Liver (tissue), 9 donors: ENCODE data around the gene GPR156. TPM values are rescaled to one million over a fixed set of nuclear protein-coding genes. Genes with fewer than 3 reads are reported as not detected.

Experiments used
- DNase-seq: peaks from one replicate; pipeline ENCODE4 v3.0.0-alpha.2; 2017; ENCODE audit warnings: low spot score
- H3K27ac ChIP-seq, 2 donors: one replicate each; pipeline ENCODE4 v1.7.0; 2013; ENCODE audit warnings: inconsistent platforms in 2 of 2, low read length in 2 of 2, control low read depth in 1 of 2, low read depth in 1 of 2, mild to moderate bottlenecking in 1 of 2
- H3K27me3 ChIP-seq, 4 donors: one replicate each; pipeline versions ENCODE4 v1.6.1 to v1.7.0; 2013; ENCODE audit warnings: low read length in 3 of 4, inconsistent platforms in 1 of 4, mild to moderate bottlenecking in 1 of 4, moderate library complexity in 1 of 4; ENCODE audit not compliant: control insufficient read depth in 4 of 4, insufficient read depth in 4 of 4
- H3K36me3 ChIP-seq, 4 donors: one replicate each; pipeline versions ENCODE4 v1.6.1 to v1.7.0; 2013; ENCODE audit warnings: low read length in 3 of 4, mild to moderate bottlenecking in 3 of 4, low read depth in 1 of 4, moderate library complexity in 1 of 4; ENCODE audit not compliant: control insufficient read depth in 4 of 4, insufficient read depth in 3 of 4
- H3K4me1 ChIP-seq, 4 donors: one replicate each; pipeline versions ENCODE4 v1.6.1 to v1.7.0; 2013; ENCODE audit warnings: low read length in 3 of 4, mild to moderate bottlenecking in 3 of 4, moderate library complexity in 1 of 4; ENCODE audit not compliant: control insufficient read depth in 4 of 4, insufficient read depth in 4 of 4
- H3K4me3 ChIP-seq, 3 donors: one replicate each; pipeline versions ENCODE4 v1.6.1 to v1.7.0; 2013; ENCODE audit warnings: low read length in 3 of 3, control low read depth in 1 of 3, low read depth in 1 of 3, mild to moderate bottlenecking in 1 of 3
- H3K9ac ChIP-seq, 2 donors: one replicate each; pipeline ENCODE4 v1.7.0; 2013; ENCODE audit warnings: low read length in 2 of 2, mild to moderate bottlenecking in 2 of 2, moderate library complexity in 2 of 2, control low read depth in 1 of 2, low read depth in 1 of 2
- H3K9me3 ChIP-seq, 4 donors: one replicate each; pipeline versions ENCODE4 v1.6.1 to v1.7.0; 2013; ENCODE audit warnings: low read length in 3 of 4; ENCODE audit not compliant: control insufficient read depth in 4 of 4
- EGR1 ChIP-seq, 2 donors: IDR thresholded peaks; 2 replicates each; pipeline ENCODE4 v1.6.1; 2016 to 2018; ENCODE audit warnings: antibody characterized with exemption in 2 of 2, low read depth in 2 of 2
- FOXA1 ChIP-seq: IDR thresholded peaks from 2 replicates; pipeline ENCODE4 v1.6.1; 2016; ENCODE audit warnings: antibody characterized with exemption
- FOXA2 ChIP-seq: IDR thresholded peaks from 2 replicates; pipeline ENCODE4 v1.6.1; 2016; ENCODE audit warnings: antibody characterized with exemption
- GABPA ChIP-seq, 2 donors: IDR thresholded peaks in 1 of 2; conservative IDR thresholded peaks in 1 of 2; 2 replicates each; pipeline ENCODE4 v1.6.1; 2016; ENCODE audit warnings: antibody characterized with exemption in 2 of 2, mild to moderate bottlenecking in 1 of 2, moderate library complexity in 1 of 2
- HNF4A ChIP-seq, 2 donors: conservative IDR thresholded peaks; 2 replicates each; pipeline ENCODE4 v1.6.1; 2016; ENCODE audit warnings: antibody characterized with exemption in 2 of 2, mild to moderate bottlenecking in 2 of 2
- HNF4G ChIP-seq: IDR thresholded peaks from 2 replicates; pipeline ENCODE4 v1.6.1; 2016; ENCODE audit warnings: antibody characterized with exemption
- JUND ChIP-seq, 2 donors: IDR thresholded peaks; 2 replicates each; pipeline ENCODE4 v1.6.1; 2016; ENCODE audit warnings: antibody characterized with exemption in 2 of 2
- NR2F2 ChIP-seq: IDR thresholded peaks from 2 replicates; pipeline ENCODE4 v1.6.1; 2016; ENCODE audit warnings: antibody characterized with exemption
- RAD21 ChIP-seq, 2 donors: IDR thresholded peaks; 2 replicates each; pipeline ENCODE4 v1.6.1; 2016; ENCODE audit warnings: antibody characterized with exemption in 2 of 2, mild to moderate bottlenecking in 2 of 2
- RXRA ChIP-seq, 2 donors: IDR thresholded peaks; 2 replicates each; pipeline ENCODE4 v1.6.1; 2017 to 2018; ENCODE audit warnings: antibody characterized with exemption in 2 of 2, mild to moderate bottlenecking in 1 of 2
- SP1 ChIP-seq: IDR thresholded peaks from 2 replicates; pipeline ENCODE4 v1.6.1; 2018; ENCODE audit warnings: antibody characterized with exemption, mild to moderate bottlenecking
- TAF1 ChIP-seq: conservative IDR thresholded peaks from 2 replicates; pipeline ENCODE4 v1.6.1; 2016; ENCODE audit warnings: antibody characterized with exemption, mild to moderate bottlenecking
- YY1 ChIP-seq: IDR thresholded peaks from 2 replicates; pipeline ENCODE4 v1.6.1; 2016; ENCODE audit warnings: antibody characterized with exemption, mild to moderate bottlenecking
- WGBS: extraction: QIAGEN DNeasy Blood & Tissue Kit; methylation state at CpG from one replicate; pipeline ENCODE4 v1.1.7; 2013; 5-methylcytosine and 5-hydroxymethylcytosine counted together
- polyA plus RNA-seq, 2 donors: library from polyadenylated mRNA; stranded (reverse) in 1 of 2; unstranded in 1 of 2; fragments of 200-250 nt in 1 of 2; fragments of >200 nt in 1 of 2; fragmentation: Nextera tagmentation in 1 of 2; extraction: Ambion mirVana in 1 of 2; gene quantifications; one replicate each; pipeline versions ENCODE4 v1.2.1 to v1.2.3, GENCODE V29; 2013 to 2015
- total RNA-seq, 2 donors: library from RNA; depleted of rRNA; stranded (reverse); fragments of >200 nt; gene quantifications; one replicate each; pipeline ENCODE4 v1.2.3, GENCODE V29; 2014
- TF ChIP-seq, protein P1 (sequence below): IDR thresholded peaks from 2 replicates; pipeline ENCODE4 v1.6.1; 2016; ENCODE audit warnings: antibody characterized with exemption
- TF ChIP-seq, protein P2 (sequence below): fragments of 150-350 bp; IDR thresholded peaks from 2 replicates; pipeline ENCODE4 v1.5.1; 2017; ENCODE audit warnings: improper control_type of control experiment, low read depth, low read length; ENCODE audit not compliant: missing input control
- TF ChIP-seq, protein P3 (sequence below): IDR thresholded peaks from 2 replicates; pipeline ENCODE4 v1.6.1; 2016; ENCODE audit warnings: antibody characterized with exemption
- TF ChIP-seq, protein P4 (sequence below): IDR thresholded peaks from 2 replicates; pipeline ENCODE4 v1.6.1; 2016; ENCODE audit warnings: antibody characterized with exemption
- TF ChIP-seq, protein P5 (sequence below): IDR thresholded peaks from 2 replicates; pipeline ENCODE4 v1.6.1; 2016; ENCODE audit warnings: antibody characterized with exemption, mild to moderate bottlenecking
- donor health status: healthy.
- donor health status: healthy.
- donor health status: healthy.
- donor health status: healthy.
- donor health status: healthy.

GPR156 gene
- total and polyA plus RNA-seq, 4 donors, result 0.02 to 0.17 (median 0.09) TPM; not detected in 1

DNA sequence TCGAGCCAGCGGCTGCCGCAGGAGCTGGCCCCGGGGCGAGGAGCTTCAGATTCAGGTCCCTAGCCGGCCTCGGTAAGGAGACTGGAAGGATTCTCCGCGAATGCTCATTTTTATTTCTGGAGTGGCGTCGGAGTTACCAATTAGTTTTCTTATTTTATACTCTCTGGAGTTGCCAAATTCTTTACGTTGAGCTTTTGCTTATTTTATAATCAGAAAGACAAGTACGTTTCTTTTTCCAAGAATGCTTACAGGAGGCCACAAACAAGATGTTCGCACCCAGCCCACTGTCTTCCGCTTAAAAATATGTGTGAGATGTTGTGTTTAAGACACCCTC lies 453 bp upstream of the GPR156 start:
- peaks cover 0 to 3% (median 0%) of the 10 kb centered on the region in 4 donors for H3K9me3 ChIP-seq
- WGBS, result 53% methylated on average over 15 of the region's 15 CpGs
- H3K4me3 ChIP-seq, result peak overlapping the region in 1 of 3 donors; percentile 51
- H3K27ac ChIP-seq, result no peak overlapping the region
- TF ChIP-seq EGR1 (IDR thresholded peaks at IDR 0.05; ENCODE audit: low read depth in 2 of 2), result no peak
- H3K4me1 ChIP-seq, result peaks cover 4 to 6% (median 4%) of the 10 kb centered on the region in 4 donors
- peaks cover 0 to 15% (median 0%) of the 10 kb centered on the region in 4 donors for H3K27me3 ChIP-seq
- no peak for DNase-seq
- H3K36me3 ChIP-seq, result no peaks in the 10 kb centered on the region
- no peak overlapping the region for H3K9ac ChIP-seq

DNA sequence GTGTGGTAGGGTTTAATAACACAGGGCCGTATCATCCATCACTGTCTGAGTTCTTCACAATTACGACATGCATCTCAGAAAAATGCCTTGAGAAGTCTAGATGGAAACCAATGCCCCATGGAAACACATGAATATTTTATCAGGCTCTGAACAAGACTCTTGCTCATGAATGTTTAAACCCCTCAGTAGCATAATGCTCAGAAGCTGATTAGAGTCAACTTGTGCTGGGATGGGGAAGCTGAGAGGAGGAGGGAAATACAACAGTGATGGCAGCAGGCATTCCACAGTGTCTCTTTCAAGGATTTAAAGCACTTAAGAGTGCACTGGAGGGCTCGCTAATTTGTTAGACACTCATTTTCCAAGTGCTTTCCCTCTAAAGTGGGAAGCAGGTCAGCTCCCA lies 3.8 kb downstream of the GPR156 start:
- Histone ChIP-seq H3K9ac (no peak overlapping the region), H3K27ac (no peak overlapping the region), H3K4me1 (peaks cover 4 to 6% (median 4%) of the 10 kb centered on the region in 4 donors), H3K4me3 (no peak overlapping the region), H3K36me3 (no peaks in the 10 kb centered on the region), H3K9me3 (peaks cover 0 to 3% (median 0%) of the 10 kb centered on the region in 4 donors), H3K27me3 (peaks cover 0 to 9% (median 4%) of the 10 kb centered on the region in 4 donors)
- 95% methylated on average over 3 of the region's 3 CpGs for WGBS
- no peak for DNase-seq
- TF ChIP-seq HNF4G, result no peak
- TF ChIP-seq, protein P1, sequence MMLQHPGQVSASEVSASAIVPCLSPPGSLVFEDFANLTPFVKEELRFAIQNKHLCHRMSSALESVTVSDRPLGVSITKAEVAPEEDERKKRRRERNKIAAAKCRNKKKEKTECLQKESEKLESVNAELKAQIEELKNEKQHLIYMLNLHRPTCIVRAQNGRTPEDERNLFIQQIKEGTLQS, result no peak
- no peak for TF ChIP-seq YY1
- no peak for TF ChIP-seq TAF1
- TF ChIP-seq, protein P2, sequence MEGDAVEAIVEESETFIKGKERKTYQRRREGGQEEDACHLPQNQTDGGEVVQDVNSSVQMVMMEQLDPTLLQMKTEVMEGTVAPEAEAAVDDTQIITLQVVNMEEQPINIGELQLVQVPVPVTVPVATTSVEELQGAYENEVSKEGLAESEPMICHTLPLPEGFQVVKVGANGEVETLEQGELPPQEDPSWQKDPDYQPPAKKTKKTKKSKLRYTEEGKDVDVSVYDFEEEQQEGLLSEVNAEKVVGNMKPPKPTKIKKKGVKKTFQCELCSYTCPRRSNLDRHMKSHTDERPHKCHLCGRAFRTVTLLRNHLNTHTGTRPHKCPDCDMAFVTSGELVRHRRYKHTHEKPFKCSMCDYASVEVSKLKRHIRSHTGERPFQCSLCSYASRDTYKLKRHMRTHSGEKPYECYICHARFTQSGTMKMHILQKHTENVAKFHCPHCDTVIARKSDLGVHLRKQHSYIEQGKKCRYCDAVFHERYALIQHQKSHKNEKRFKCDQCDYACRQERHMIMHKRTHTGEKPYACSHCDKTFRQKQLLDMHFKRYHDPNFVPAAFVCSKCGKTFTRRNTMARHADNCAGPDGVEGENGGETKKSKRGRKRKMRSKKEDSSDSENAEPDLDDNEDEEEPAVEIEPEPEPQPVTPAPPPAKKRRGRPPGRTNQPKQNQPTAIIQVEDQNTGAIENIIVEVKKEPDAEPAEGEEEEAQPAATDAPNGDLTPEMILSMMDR, result no peak
- TF ChIP-seq, protein P3, sequence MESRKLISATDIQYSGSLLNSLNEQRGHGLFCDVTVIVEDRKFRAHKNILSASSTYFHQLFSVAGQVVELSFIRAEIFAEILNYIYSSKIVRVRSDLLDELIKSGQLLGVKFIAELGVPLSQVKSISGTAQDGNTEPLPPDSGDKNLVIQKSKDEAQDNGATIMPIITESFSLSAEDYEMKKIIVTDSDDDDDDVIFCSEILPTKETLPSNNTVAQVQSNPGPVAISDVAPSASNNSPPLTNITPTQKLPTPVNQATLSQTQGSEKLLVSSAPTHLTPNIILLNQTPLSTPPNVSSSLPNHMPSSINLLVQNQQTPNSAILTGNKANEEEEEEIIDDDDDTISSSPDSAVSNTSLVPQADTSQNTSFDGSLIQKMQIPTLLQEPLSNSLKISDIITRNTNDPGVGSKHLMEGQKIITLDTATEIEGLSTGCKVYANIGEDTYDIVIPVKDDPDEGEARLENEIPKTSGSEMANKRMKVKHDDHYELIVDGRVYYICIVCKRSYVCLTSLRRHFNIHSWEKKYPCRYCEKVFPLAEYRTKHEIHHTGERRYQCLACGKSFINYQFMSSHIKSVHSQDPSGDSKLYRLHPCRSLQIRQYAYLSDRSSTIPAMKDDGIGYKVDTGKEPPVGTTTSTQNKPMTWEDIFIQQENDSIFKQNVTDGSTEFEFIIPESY, result no peak
- no peak for TF ChIP-seq JUND (IDR thresholded peaks at IDR 0.05)
- TF ChIP-seq, protein P4, sequence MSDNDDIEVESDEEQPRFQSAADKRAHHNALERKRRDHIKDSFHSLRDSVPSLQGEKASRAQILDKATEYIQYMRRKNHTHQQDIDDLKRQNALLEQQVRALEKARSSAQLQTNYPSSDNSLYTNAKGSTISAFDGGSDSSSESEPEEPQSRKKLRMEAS, result no peak
- TF ChIP-seq GABPA (IDR thresholded peaks at IDR 0.05 in 1 of 2, conservative IDR thresholded peaks at IDR 0.05 in 1 of 2), result no peak
- no peak for TF ChIP-seq FOXA2
- TF ChIP-seq FOXA1, result no peak
- no peak for TF ChIP-seq RAD21 (IDR thresholded peaks at IDR 0.05)
- no peak for TF ChIP-seq RXRA (IDR thresholded peaks at IDR 0.05)
- no peak for TF ChIP-seq NR2F2

DNA sequence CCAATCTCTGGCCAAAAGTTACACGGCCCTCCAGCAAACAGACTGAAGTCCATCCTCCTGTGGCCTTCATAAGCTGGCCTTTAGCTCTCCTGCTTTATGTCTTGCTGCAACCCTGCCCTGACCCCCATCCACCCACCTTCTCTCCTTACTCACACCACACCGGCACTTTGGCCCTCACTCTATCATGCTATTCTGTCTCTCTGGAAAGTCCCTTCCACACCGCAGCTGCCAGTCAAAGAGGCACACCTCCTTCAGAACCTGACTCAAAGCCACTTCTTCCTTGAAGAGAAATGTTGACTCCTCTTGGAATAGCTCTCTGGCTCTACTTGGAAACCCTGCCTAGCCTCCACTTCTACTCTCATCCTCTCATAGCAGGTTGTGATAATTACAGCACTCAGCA lies 4.5 kb downstream of the GPR156 start:
- H3K27ac ChIP-seq, result no peak overlapping the region
- DNase-seq, result no peak
- H3K4me1 ChIP-seq, result peaks cover 4 to 6% (median 4%) of the 10 kb centered on the region in 4 donors
- H3K36me3 ChIP-seq, result no peaks in the 10 kb centered on the region
- no peak overlapping the region for H3K4me3 ChIP-seq
- peaks cover 0 to 3% (median 0%) of the 10 kb centered on the region in 4 donors for H3K9me3 ChIP-seq
- WGBS, result 88% methylated on average over 3 of the region's 3 CpGs
- no peak overlapping the region for H3K9ac ChIP-seq
- H3K27me3 ChIP-seq, result peaks cover 0 to 9% (median 4%) of the 10 kb centered on the region in 4 donors
- TF ChIP-seq RAD21 (IDR thresholded peaks at IDR 0.05) (no peak), EGR1 (IDR thresholded peaks at IDR 0.05; ENCODE audit: low read depth in 2 of 2) (no peak), FOXA2 (no peak), YY1 (no peak), NR2F2 (no peak), HNF4A (conservative IDR thresholded peaks at IDR 0.05) (no peak), JUND (IDR thresholded peaks at IDR 0.05) (no peak), TAF1 (no peak), HNF4G (no peak), SP1 (no peak), FOXA1 (no peak)
- TF ChIP-seq, protein P4, result no peak
- TF ChIP-seq, protein P3, result no peak
- TF ChIP-seq, protein P5, sequence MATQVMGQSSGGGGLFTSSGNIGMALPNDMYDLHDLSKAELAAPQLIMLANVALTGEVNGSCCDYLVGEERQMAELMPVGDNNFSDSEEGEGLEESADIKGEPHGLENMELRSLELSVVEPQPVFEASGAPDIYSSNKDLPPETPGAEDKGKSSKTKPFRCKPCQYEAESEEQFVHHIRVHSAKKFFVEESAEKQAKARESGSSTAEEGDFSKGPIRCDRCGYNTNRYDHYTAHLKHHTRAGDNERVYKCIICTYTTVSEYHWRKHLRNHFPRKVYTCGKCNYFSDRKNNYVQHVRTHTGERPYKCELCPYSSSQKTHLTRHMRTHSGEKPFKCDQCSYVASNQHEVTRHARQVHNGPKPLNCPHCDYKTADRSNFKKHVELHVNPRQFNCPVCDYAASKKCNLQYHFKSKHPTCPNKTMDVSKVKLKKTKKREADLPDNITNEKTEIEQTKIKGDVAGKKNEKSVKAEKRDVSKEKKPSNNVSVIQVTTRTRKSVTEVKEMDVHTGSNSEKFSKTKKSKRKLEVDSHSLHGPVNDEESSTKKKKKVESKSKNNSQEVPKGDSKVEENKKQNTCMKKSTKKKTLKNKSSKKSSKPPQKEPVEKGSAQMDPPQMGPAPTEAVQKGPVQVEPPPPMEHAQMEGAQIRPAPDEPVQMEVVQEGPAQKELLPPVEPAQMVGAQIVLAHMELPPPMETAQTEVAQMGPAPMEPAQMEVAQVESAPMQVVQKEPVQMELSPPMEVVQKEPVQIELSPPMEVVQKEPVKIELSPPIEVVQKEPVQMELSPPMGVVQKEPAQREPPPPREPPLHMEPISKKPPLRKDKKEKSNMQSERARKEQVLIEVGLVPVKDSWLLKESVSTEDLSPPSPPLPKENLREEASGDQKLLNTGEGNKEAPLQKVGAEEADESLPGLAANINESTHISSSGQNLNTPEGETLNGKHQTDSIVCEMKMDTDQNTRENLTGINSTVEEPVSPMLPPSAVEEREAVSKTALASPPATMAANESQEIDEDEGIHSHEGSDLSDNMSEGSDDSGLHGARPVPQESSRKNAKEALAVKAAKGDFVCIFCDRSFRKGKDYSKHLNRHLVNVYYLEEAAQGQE, result no peak
